HG03095 (cell line): ENCODE results near the gene MOB3C.
A peak's percentile ranks its signal among the peaks of the same experiment; 100 is the strongest.
"Not testable (repeated sequence)": the region's sequence is repeated elsewhere in the genome, so short reads cannot be mapped to it uniquely, and the experiment has no call there.

Source experiments
- ATAC-seq: cut with Tn5 transposase; IDR thresholded peaks from one replicate; pipeline ENCODE4 v1.9.1; 2021; ENCODE audit warnings: moderate library complexity; ENCODE audit not compliant: unreplicated experiment

The MOB3C gene

DNA sequence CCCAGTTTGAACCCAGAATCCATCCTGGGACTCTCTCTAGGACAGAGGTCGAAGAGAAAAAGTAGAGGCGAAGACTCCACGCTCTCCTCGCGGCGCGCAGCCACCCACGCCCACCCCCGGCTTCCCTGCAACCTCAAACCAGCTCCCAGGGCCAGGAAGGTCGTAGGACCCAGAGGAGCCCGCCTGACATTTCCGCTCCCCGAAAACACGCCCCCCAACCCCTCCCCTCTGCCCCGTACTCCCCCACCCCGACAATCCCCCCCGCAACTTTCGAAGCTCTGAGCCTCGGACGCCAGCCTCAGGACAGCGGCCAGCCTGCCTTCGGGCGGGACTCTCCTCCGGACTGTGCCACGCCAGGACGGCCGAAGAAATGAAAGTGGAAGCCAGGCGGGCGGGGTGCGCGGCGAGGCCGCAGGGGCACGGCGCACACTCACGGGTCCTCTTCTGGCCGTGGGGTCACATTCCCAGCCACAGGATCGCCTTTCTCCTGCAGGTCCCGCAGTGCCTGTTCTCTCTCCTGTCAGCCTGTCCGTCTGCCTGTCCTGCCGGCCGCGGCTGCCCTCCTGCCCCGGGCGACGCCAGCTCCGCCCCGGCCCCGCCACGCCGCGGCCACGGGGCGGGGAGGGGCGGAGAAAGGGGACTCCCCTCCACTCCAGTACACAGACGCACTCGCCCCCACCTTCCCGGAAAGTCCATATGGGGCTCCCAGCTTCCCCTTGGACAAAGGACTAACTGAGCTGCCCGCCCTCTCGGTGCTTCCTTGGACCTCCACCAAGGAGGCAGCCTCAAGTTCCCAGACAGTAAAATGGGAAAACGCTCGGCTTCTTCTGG, at the start of gene MOB3C:
Gene MOB3C (minus strand): TSS at position 535 of the 831 bp plus-strand sequence. CDS start 3,490 bp downstream, outside the sequence.
- peak; percentile 68 for ATAC-seq

GRCh38 chr1:46665983-46666382, 49.4 kb upstream of the MOB3C start:
- no peak for ATAC-seq

DNA sequence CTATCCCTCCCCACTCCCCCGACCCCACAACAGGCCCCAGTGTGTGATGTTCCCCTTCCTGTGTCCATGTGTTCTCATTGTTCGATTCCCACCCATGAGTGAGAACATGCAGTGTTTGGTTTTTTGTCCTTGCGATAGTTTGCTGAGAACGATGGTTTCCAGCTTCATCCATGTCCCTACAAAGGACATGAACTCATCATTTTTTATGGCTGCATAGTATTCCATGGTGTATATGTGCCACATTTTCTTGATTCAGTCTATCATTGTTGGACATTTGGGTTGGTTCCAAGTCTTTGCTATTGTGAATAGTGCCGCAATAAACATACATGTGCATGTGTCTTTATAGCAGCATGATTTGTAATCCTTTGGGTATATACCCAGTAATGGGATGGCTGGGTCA, 46.3 kb upstream of the MOB3C start:
- ATAC-seq = not testable (repeated sequence)

DNA sequence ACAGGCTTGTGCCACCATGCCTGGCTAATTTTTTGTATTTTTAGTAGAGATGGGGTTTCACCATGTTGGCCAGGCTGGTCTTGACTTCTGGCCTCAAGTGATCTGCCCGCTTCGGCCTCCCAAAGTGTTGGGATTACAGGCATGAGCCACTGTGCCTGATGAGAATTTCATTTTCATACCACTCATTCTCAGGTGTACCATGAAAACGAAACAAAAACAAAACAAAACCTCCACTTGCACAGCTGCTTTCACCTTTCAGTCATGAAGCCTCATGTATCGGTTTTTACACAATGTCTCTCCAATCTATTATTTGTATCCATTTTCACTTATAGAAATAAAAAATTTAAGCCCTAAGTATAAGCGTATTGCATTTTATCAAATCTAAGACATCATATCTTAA, 43.5 kb upstream of the MOB3C start:
- peak; percentile 93 for ATAC-seq

DNA sequence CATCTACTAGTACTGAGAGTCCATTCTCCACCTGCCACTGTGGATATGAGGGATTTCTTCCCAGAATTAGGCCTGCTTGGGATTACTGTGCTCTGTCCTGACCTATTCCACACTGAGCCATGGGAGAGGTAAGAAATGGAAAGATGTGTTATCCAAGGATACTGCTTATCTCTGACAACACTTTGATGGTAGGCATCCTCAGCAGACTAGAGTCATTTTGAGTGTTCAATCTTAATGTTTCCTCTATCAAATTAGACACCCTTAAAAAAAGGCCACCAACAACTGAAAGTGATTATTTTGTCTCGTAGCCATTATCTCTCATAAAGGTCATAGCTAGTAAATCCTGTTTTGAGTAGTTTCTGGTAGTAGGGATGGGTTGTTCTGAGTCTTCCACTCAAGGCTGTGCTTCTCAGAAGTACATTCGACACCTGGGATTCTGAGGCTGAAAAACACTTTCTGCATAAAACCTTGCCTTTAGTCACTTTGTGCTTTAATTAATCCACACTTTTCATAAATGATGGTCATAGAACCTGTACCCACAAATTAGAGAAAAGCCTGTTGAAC, 42.8 kb upstream of the MOB3C start:
- no peak for ATAC-seq

DNA sequence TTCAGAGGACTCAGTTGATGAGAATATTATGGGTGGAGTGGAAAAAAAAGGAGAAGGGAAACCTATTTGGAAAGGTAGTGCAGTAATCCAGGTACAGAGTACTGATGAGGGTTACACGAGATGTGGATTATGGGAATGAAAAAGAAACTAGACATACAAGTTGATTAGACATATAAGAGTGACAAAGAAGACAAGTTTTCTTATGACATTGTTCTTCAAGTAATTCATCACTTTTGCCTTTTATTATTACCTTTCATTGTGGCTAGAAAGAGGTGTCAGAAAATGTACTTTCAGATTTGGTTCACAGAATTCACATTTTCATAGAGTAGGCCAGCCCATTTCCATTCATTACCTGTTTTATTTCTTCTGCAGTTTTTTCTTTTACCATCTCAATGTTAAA, 41.2 kb upstream of the MOB3C start:
- no peak for ATAC-seq

- ATAC-seq = no peak
These were observed 40.0 kb upstream of the MOB3C start for GRCh38 chr1:46656643-46657042.

DNA sequence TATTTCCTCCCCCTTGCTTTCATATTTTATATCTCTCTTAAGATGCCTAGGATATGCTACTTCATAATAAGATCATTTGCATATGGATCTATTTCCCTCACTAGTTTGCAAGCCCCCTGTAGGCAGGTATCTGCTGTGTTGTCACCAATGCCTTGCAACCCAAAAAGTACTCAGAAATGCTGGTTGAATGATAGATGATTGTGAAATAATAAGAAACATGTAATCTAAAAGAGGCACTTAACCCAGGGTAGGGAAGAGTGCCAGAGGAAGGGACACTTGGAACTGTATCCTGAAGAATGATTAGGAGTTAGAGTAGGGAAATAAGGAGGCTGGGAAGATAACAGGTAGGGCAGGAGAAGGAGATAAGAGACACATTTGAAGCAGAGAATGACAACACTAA, 39.2 kb upstream of the MOB3C start:
- no peak for ATAC-seq

GRCh38 chr1:46654698-46655097, 38.1 kb upstream of the MOB3C start:
- ATAC-seq = not testable (repeated sequence)

- no peak for ATAC-seq
These were observed 37.4 kb upstream of the MOB3C start for GRCh38 chr1:46654012-46654411.

GRCh38 chr1:46653405-46653958, 36.9 kb upstream of the MOB3C start:
- no peak for ATAC-seq

- no peak for ATAC-seq
These were observed 35.9 kb upstream of the MOB3C start for GRCh38 chr1:46652321-46653100.

GRCh38 chr1:46651152-46651551, 34.5 kb upstream of the MOB3C start:
- ATAC-seq = not testable (repeated sequence)

DNA sequence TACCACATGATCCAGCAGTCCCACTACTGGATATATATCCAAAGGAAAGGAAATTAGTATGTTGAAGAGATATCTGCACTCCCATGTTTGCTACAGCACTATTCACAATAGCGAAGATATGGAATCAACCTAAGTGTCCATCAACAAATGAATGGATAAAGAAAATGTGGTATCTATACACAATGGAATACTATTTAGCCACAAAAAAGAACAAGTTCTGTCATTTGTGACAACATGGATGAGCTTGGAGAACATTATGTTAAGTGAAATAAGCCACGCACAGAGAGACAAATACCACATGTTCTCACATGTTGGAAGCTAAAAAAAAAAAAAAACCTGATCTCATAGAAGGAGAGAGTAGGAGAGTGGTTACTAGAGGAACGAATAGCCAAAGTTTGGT, 33.9 kb upstream of the MOB3C start:
- ATAC-seq = no peak

DNA sequence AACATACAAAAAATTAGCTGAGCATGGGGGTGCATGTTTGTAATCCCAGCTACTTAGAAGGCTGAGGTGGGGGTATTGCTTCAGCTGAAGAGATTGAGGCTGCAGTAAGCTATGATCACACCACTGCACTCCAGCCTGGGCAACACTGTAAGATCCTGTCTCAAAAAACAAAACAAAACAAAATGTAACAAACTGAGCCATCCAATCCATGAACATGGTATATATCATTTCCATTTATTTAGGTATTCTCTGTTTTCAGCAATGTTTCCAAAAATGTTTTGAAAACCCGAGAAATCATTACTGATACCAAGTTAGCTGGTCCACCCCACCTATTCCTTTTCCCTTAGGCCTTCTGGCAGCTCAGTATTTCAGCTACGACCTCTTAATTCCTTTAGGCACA, 33.2 kb upstream of the MOB3C start:
- no peak for ATAC-seq

GRCh38 chr1:46647611-46648010, 31.0 kb upstream of the MOB3C start:
- ATAC-seq = no peak

DNA sequence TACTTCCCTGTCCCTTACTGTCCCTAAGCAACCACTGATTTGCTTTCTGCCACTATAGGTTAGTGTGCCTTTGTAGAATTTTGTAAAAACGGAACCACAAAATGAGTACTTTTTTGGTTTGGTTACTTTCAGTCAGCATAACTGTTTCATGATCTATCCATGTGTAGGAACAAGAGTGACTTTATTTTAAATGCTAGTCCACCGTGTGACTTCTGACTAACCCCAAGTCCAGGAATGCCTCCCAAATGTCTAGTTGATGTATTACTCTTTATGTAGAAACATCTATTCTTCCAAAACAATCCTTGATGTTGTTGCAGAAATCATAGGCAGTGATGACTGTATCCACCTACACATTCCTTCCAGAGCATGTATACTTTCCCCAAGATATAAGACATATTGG, 30.2 kb upstream of the MOB3C start:
- no peak for ATAC-seq

DNA sequence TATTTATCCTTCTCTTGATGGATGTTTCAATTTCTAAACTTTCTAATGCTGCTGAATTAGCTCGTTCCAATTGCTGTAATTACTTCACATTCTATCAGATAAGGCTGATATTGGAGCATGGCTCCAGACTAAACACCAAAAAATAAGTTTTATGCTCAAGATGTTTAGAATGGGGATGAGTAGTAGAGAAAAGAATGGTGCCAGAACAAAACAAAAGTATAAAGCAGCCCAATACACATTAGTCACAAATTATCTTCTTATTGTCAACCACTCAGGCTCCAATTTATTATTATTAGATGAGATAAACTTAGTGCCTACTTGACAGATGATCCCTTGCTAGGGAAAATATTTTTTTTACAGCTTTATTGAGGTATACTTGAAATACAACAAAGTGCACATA, 29.7 kb upstream of the MOB3C start:
- ATAC-seq = no peak

DNA sequence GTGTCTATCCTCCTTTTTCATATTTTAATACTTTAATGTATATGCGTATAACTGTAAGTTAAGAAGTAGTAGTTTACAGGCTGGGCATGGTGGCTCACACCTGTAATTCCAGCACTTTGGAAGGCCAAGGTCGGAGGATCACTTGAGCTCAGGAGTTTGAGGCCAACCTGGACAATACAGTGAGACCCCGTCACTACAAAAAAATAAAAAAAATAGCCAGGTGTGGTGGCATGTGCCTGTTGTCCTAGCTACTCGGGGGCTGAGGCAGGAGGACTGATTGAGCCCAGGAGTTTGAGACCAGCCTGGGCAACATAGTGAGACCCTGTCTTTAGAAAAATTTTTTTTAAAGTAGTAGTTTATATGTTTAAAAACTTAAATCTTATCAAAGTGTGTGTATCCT, 29.2 kb upstream of the MOB3C start:
- no peak for ATAC-seq

- ATAC-seq = no peak
These were observed 26.8 kb upstream of the MOB3C start for GRCh38 chr1:46643368-46643775.

GRCh38 chr1:46642115-46642680, 25.6 kb upstream of the MOB3C start:
- ATAC-seq = no peak
